ENCODE results near the gene SNX14. TPM values are rescaled to one million over a fixed set of nuclear protein-coding genes. Genes with fewer than 3 reads are reported as not detected.

The SNX14 gene
- total and polyA plus RNA-seq, 2 of the 13 experiments (the other 11 are each of a cell fraction or from before 2014, with no cell fraction given): 83.5 to 112 TPM

DNA sequence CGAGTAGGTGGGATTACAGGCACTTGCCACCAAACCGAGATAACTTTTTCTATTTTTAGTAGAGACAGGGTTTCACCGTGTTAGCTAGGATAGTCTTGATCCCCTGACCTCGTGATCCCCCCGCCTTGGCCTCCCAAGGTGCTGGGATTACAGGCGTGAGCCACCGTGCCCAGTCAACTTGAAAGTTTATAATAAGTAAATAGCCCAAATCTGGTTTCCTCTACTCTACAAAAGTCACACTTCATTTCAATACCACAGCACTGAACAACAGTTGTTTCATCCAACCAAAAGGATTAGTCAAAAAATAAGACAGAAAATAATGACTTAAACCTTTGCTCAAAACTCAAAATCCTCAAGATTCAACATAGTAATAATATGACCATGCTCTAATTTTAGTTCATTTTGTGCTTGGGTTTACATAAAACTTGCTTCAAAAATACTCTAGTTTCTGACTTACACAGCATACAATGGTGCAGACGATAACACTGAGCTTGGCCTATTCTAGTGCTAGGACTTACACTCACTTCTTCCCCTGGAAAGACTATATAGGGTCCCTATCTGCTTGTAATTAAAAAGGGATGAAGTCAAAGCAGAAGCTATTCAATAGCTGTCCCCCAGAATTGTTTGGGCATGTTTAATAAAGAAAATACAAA, 87.1 kb downstream of the SNX14 start (continued):
- no peak for TF ChIP-seq POLR2A (IDR thresholded peaks at IDR 0.05; ENCODE audit: insufficient read depth in 1 of 2, low read depth in 2 of 2, low read length in 2 of 2)

DNA sequence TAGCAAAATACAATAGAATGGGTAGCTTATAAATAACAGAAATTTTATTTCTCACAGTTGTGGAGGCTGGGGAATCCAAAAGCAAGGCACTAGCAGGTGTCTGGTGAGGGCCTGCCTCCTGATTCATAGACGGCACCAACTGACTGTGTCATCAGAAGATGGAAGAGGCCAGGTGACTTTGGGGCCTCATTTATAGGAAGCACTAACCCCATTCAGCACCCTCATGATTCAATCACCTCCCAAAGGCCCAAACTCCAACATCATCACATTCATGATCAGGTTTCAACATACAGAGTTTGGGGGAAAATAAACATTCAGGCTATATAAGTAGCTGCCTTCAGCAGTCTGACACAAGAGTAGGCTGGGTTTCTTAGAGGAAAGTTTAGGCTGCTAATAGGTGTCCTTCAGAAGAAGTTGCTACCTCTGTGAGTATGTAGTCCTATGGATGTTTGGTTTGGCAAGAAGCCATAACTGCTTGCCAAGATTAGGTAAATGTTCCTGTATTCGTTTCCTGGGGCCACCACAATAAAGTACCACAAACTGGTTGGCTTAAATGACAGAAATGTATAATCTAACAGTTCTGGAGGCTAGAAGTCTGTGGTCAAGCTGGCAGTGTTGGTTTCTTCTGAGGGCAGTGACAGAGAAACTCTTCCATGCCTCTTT, 94.9 kb downstream of the SNX14 start:
- BruUV-seq (replicated peaks): no TSS peak
- DNase-seq (ENCODE audit: low spot score): peak; percentile 21

GRCh38 chr6:85496856-85497255, 96.8 kb downstream of the SNX14 start:
- Histone ChIP-seq H3K4me1 (ENCODE audit: insufficient read depth, low read length) (peaks cover 6% of the 10 kb centered on the region; the same call in 1 of the 2 replicates), H3K79me2 (ENCODE audit: insufficient read depth, low read length) (no peaks in the 10 kb centered on the region), H3K9ac (ENCODE audit: insufficient read depth, low read depth, low read length) (no peak overlapping the region), H3K4me2 (ENCODE audit: low read depth, low read length) (no peak overlapping the region), H3K4me3 (replicated peaks in 1 of 3; ENCODE audit: insufficient read depth in 1 of 3, low read depth in 2 of 3, low read length in 3 of 3) (no peak overlapping the region), H3K9me3 (ENCODE audit: low read length) (peaks cover 10% of the 10 kb centered on the region; the same call in 1 of the 2 replicates), H2AFZ (ENCODE audit: low read length) (no peak overlapping the region), H3K27ac (ENCODE audit: extremely low read length, insufficient read depth, low read length) (no peak overlapping the region), H4K20me1 (ENCODE audit: insufficient read depth, low read length) (no peaks in the 10 kb centered on the region), H3K27me3 (ENCODE audit: control insufficient read depth in 1 of 2, insufficient read depth in 2 of 2, low read length in 2 of 2) (no peaks in the 10 kb centered on the region), H3K36me3 (replicated peaks in 1 of 2; ENCODE audit: control insufficient read depth in 1 of 2, insufficient read depth in 2 of 2, low read length in 2 of 2) (0 out of 5 replicates have a peak, but pooled peaks cover 0 to 4% of the 10 kb centered on the region in 2 experiments)
- DNase-seq (ENCODE audit: low spot score): no peak
- POLR2A ChIA-PET: interaction anchor here (1.2 kb wide), 1 partner anchor 8 kb away, joined by 3 read pairs; no protein-coding TSS in a partner anchor
- in situ Hi-C loops (cut with HindIII; ENCODE audit: extremely low pct_ligation_motif_present, low pct_unique_long_range_greater_than_20kb): no loop called here
- CTCF ChIA-PET (ENCODE audit: low intra/inter-chr PET ratio, low total read pairs): no interaction called here
- WGBS (ENCODE audit: low lambda C conversion rate): 91% methylated on average over 5 of the region's 5 CpGs
- BruUV-seq (replicated peaks): no TSS peak
- no peak for FAIRE-seq
- no peak for TF ChIP-seq SMARCC2 (IDR thresholded peaks at IDR 0.05)
- no peak for TF ChIP-seq ZBTB3 (CRISPR knock-in tag; IDR thresholded peaks at IDR 0.05; ENCODE audit: borderline replicate concordance, low read depth)
- no peak for TF ChIP-seq ZNF557 (CRISPR knock-in tag; IDR thresholded peaks at IDR 0.05)
- TF ChIP-seq DPF2 (CRISPR knock-in tag; IDR thresholded peaks at IDR 0.05; ENCODE audit: borderline replicate concordance, low read depth): no peak
- no peak for TF ChIP-seq SIX4 (CRISPR knock-in tag; IDR thresholded peaks at IDR 0.05)
- TF ChIP-seq ZMAT5 (CRISPR knock-in tag; IDR thresholded peaks at IDR 0.05; ENCODE audit: borderline replicate concordance, low read depth): no peak
- no peak for TF ChIP-seq NCOA2 (CRISPR knock-in tag; IDR thresholded peaks at IDR 0.05)
- TF ChIP-seq ZNF773 (CRISPR knock-in tag; IDR thresholded peaks at IDR 0.05; ENCODE audit: borderline replicate concordance): no peak
- intact Hi-C loops (cut with micrococcal nuclease; ENCODE audit: unreplicated experiment): no loop called here
- no peak for ATAC-seq

More for the DNA sequence above, 94.9 kb downstream of the SNX14 start:
- ChIA-PET POLR2A (no interaction called here), CTCF (ENCODE audit: low intra/inter-chr PET ratio, low total read pairs) (no interaction called here)
- Histone ChIP-seq H3K36me3 (replicated peaks in 1 of 2; ENCODE audit: control insufficient read depth in 1 of 2, insufficient read depth in 2 of 2, low read length in 2 of 2) (no peaks in the 10 kb centered on the region; a peak in 1 of 5 replicates), H3K9me3 (ENCODE audit: low read length) (peaks cover 10% of the 10 kb centered on the region; the same call in 1 of the 2 replicates), H4K20me1 (ENCODE audit: insufficient read depth, low read length) (no peaks in the 10 kb centered on the region), H3K4me1 (ENCODE audit: insufficient read depth, low read length) (peaks cover 6% of the 10 kb centered on the region; the same call in 1 of the 2 replicates), H3K79me2 (ENCODE audit: insufficient read depth, low read length) (no peaks in the 10 kb centered on the region), H3K27me3 (ENCODE audit: control insufficient read depth in 1 of 2, insufficient read depth in 2 of 2, low read length in 2 of 2) (no peaks in the 10 kb centered on the region), H2AFZ (ENCODE audit: low read length) (no peak overlapping the region), H3K9ac (ENCODE audit: insufficient read depth, low read depth, low read length) (no peak overlapping the region), H3K4me3 (replicated peaks in 1 of 3; ENCODE audit: insufficient read depth in 1 of 3, low read depth in 2 of 3, low read length in 3 of 3) (no peak overlapping the region), H3K4me2 (ENCODE audit: low read depth, low read length) (no peak overlapping the region), H3K27ac (ENCODE audit: extremely low read length, insufficient read depth, low read length) (no peak overlapping the region)
- intact Hi-C loops (cut with micrococcal nuclease; ENCODE audit: unreplicated experiment): no loop called here
- in situ Hi-C loops (cut with HindIII; ENCODE audit: extremely low pct_ligation_motif_present, low pct_unique_long_range_greater_than_20kb): no loop called here
- peak; percentile 33; the same call in 2 of the 3 replicates for ATAC-seq
- TF ChIP-seq ZFY (CRISPR knock-in tag; IDR thresholded peaks at IDR 0.05): no peak
- TF ChIP-seq MED1 (CRISPR knock-in tag; IDR thresholded peaks at IDR 0.05): no peak
- no peak for TF ChIP-seq HOXA7 (CRISPR knock-in tag; IDR thresholded peaks at IDR 0.05)
- 49% methylated on average over 2 of the region's 2 CpGs for WGBS (ENCODE audit: low lambda C conversion rate)
- no peak for FAIRE-seq

Measured in HepG2 (cell line).